ENCODE data around the gene CEP76. TPM values are rescaled to one million over a fixed set of nuclear protein-coding genes. Genes with fewer than 3 reads are reported as not detected.

CEP76 gene
- total RNA-seq, 4 donors from 2014 or later = 11.5 to 28.2 (median 15.5) TPM

GRCh38 chr18:12703096-12703567 lies 609 bp upstream of the CEP76 start:
- peaks cover 0 to 37% (median 0%) of the 10 kb centered on the region in 3 donors for H3K36me3 ChIP-seq
- no peaks in the 10 kb centered on the region for H3K9me3 ChIP-seq
- peaks cover 0 to 30% (median 5%) of the 10 kb centered on the region in 4 donors for H3K4me1 ChIP-seq
- H3K27ac ChIP-seq = peak overlapping the region; percentile 86 to 97 (median 94)
- H3K4me3 ChIP-seq = peak overlapping the region; percentile 77 to 84 (median 80)
- DNase-seq = no peak
- TF ChIP-seq CTCF (IDR thresholded peaks at IDR 0.05) (no peak), POLR2A (IDR thresholded peaks at IDR 0.05) (no peak)
- H3K27me3 ChIP-seq = no peaks in the 10 kb centered on the region

DNA sequence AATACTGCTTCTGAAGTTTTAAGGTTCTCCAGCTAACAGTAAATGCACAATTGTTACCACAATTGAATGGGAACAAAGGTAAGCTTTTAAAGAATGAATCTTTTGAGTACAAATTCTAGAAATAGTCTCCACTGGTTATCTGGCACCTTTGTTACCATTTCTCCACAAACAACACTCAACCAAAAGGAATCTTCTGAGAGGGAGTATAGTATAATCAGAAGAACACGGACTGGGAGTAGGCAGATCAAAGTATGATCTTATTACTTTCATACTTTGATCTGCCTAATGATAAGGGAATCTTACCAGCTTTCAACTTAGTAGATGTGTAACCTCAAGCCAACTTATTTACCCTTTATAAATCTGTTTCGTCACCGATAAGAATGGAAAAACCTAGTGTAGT lies 1.4 kb downstream of the CEP76 start:
- Histone ChIP-seq H3K36me3 (peaks cover 0 to 24% (median 0%) of the 10 kb centered on the region in 3 donors), H3K4me1 (peaks cover 0 to 30% (median 5%) of the 10 kb centered on the region in 4 donors), H3K9me3 (no peaks in the 10 kb centered on the region), H3K27ac (peak overlapping the region in 2 of 4 donors; percentile 86 to 95), H3K27me3 (no peaks in the 10 kb centered on the region), H3K4me3 (peak overlapping the region in 3 of 4 donors; percentile 77 to 83 (median 77))
- no peak for TF ChIP-seq POLR2A (IDR thresholded peaks at IDR 0.05)
- no peak for TF ChIP-seq CTCF (IDR thresholded peaks at IDR 0.05)
- no peak for DNase-seq

- Histone ChIP-seq H3K36me3 (peaks cover 0 to 23% (median 0%) of the 10 kb centered on the region in 3 donors), H3K27me3 (no peaks in the 10 kb centered on the region), H3K4me1 (peaks cover 0 to 29% (median 5%) of the 10 kb centered on the region in 4 donors), H3K9me3 (no peaks in the 10 kb centered on the region), H3K4me3 (no peak overlapping the region), H3K27ac (no peak overlapping the region)
- no peak for TF ChIP-seq CTCF (IDR thresholded peaks at IDR 0.05)
- no peak for TF ChIP-seq POLR2A (IDR thresholded peaks at IDR 0.05)
- no peak for DNase-seq
Observed at GRCh38 chr18:12699747-12700146, 2.8 kb downstream of the CEP76 start.

GRCh38 chr18:12694032-12694431 lies 8.5 kb downstream of the CEP76 start:
- TF ChIP-seq POLR2A (IDR thresholded peaks at IDR 0.05) (no peak), CTCF (IDR thresholded peaks at IDR 0.05) (no peak)
- Histone ChIP-seq H3K36me3 (peaks cover 0 to 16% (median 0%) of the 10 kb centered on the region in 3 donors), H3K4me3 (no peak overlapping the region), H3K27me3 (no peaks in the 10 kb centered on the region), H3K4me1 (no peaks in the 10 kb centered on the region), H3K9me3 (no peaks in the 10 kb centered on the region), H3K27ac (no peak overlapping the region)
- no peak for DNase-seq

- Histone ChIP-seq H3K27me3 (no peaks in the 10 kb centered on the region), H3K9me3 (no peaks in the 10 kb centered on the region), H3K4me3 (no peak overlapping the region), H3K27ac (peak overlapping the region in 1 of 4 donors; percentile 48), H3K4me1 (no peaks in the 10 kb centered on the region), H3K36me3 (peaks cover 0 to 6% (median 0%) of the 10 kb centered on the region in 3 donors)
- no peak for DNase-seq
- no peak for TF ChIP-seq CTCF (IDR thresholded peaks at IDR 0.05)
- no peak for TF ChIP-seq POLR2A (IDR thresholded peaks at IDR 0.05)
Observed at GRCh38 chr18:12692206-12692605, 10.3 kb downstream of the CEP76 start.

Data from Peyer's patch (tissue), 4 donors.